DMS79 treated with DMSO at 0.1 percent for 48 hours (cell line): ENCODE results near the gene PTPN1.
A peak's percentile ranks its signal among the peaks of the same experiment; 100 is the strongest.
"Not testable (repeated sequence)": the region's sequence is repeated elsewhere in the genome, so short reads cannot be mapped to it uniquely, and the experiment has no call there.

Source experiments
- DNase-seq: peaks from one replicate; lab custom pipeline; 2025; lab: John Stamatoyannopoulos, UW

Gene PTPN1

DNA sequence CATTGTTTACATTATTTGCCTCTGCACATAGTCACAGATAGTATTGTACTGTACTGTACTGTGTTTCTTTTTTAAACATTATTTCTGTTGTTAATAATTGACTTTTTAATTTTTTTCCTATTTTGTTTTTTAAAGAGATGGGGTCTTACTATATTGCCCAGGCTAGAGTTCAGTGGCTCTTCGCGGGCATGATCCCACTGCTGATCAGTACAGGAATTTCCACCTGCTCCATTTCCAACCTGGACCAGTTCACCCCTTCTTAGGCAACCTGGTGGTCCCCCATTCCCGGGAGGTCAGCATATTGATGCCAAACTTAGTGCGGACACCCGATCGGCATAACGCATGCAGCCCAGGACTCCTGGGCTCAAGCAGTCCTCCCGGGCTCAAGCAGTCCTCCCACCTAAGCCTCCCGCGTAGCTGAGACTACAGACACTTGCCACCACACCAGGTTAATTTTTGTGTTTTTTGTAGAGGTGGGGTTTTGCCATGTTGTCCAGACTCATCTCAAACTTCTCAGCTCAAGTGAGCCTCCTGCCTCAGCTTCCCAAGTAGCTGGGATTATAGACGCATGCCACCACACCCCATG lies 47.5 kb downstream of the PTPN1 start:
- no peak for DNase-seq

DNA sequence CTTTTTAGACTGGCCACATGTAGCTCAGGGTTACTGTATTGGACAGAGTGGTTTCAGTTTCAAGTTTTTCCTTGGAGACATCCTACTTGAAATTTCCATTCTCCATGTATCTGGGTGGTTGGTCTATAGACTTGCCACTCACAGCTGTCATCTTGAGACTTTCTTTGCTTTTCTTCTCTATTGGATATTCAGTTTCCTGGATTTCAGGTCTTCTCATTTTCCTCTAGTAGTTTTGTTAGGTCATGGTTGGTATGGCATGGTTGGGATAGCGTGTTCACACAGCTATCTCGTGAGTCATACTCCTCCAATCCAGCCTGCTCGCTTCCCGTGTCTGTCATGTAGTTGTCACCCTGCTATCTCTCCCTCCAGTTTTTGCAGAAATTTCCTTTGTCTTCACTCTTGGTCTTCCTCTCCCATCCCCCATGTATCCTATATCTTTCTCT lies 48.3 kb downstream of the PTPN1 start:
- DNase-seq = no peak

DNA sequence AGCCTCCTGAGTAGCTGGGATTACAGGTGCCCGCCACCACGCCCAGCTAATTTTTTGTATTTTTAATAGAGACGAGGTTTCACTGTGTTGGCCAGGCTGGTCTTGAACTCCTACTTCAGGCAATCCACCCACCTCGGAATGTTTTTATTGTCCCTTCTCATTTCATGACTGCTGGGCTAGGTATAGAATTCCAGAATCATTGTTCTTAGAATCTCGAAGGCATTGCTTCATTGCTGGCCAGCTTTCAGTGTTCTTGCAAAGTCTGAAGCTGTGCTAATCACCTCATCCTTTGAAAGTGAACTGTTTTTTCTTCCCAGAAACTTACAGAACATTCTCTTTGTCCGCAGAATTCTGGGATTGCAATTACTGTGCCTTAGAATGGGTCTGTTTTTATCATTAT lies 49.0 kb downstream of the PTPN1 start:
- no peak for DNase-seq

DNA sequence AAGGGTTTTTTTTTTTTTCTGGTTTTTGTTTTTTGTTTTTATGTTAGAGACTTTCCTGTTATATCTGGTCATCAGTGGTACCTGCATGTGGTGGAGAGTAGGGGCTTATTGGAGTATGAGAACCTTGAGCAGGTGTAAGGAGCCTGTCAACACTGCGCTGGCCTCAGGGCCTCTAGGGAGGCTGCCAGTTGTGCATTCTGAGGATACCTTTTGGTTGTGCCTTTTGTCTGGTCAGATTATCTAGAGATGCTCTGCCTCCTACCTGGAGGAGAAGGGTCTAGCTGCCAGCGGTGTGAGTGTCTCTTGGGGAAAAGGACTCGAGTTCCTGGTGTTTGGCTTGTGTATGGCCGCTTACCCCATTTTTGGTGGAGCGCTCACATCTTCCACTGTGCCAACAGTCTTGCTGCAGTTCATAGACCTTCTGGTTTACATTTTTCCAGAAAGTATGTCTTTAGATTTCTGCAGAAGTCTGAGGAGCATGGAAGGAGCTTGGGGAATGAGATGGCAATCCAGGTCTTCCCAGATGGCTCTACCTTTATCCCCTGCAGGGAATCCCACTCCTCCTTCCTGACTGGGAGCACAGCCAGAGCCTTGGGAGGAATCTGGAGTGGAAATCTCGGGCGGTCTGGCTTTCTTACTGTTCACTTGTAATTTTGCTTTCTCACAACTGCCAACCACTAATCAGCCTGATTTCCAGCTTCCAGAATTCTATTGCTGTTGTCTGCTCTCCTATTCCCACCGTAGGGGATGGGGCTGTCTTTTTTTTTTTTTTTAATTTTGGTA lies 49.9 kb downstream of the PTPN1 start:
- DNase-seq = no peak

DNA sequence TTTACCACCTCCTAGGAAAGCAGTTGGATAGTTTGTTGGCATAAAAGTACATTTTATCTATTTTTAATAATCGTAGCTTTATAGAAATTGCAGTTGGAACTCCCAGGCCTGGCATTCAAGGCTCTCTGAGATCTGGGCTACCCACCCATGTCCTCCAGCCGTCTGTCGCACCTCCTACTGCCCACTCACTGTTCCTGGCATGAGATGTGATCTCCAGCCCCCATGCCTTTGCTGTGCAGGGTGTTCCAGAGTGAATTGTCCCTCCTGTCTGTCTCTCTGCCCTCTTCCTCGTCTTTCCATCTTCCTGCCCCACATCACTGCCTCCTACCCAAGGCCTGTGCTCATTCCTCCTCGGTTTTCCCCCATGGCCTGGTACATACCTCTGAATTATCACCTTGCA lies 50.7 kb downstream of the PTPN1 start:
- DNase-seq = no peak

DNA sequence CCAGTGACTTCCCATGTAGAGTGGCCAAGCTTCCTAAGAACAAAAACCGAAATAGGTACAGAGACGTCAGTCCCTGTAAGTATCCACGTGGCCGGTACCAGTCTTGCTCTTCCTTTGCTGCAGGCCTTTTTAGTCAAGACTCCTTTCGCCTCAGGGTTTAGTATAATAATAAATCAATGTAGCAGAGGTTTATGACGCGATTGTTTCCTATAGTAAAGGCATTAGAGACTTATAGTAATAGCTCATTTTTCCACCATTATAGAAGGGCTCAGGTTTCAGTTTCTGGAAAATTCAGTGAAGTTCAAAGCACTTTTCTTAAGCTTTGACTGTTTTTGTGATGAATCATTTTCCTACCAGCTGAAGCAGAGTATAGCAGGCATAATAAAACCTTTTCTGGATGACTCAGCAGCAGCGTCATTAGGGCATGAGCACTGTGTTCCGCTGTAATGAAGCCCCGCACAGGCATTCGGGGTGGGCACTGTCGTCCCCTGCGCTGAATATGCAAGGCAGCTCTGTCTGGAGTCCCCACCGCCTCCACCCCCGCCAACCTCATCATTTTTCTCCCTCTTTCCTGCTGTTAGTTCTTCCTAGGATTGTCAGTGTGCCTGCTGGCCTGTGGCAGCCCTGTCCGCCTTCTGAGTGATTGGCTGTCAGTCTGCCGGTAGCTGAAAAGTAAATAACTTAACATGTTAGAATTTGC lies 51.3 kb downstream of the PTPN1 start:
- no peak for DNase-seq

DNA sequence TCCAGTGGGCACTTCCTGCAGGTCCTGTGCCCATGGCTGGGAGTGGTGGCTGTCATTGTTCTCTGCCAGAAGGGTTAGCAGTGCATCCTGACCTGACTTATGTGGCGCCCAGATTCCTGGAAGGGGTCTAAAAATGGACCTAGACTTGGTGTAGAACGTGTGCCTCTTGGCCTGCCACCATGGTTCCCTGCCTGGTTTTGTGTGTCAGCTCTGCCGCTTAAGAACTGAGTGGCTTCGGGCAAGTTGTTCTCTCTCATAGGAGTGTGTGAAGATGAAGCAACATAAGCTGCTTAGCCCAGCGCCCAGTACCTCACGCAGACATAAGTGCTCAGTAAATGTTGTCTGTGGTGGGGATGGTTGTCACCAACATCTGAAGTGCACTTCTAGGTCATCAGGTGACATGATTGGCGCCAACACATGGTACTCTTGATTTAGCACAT lies 52.1 kb downstream of the PTPN1 start:
- DNase-seq = peak; percentile 92

DNA sequence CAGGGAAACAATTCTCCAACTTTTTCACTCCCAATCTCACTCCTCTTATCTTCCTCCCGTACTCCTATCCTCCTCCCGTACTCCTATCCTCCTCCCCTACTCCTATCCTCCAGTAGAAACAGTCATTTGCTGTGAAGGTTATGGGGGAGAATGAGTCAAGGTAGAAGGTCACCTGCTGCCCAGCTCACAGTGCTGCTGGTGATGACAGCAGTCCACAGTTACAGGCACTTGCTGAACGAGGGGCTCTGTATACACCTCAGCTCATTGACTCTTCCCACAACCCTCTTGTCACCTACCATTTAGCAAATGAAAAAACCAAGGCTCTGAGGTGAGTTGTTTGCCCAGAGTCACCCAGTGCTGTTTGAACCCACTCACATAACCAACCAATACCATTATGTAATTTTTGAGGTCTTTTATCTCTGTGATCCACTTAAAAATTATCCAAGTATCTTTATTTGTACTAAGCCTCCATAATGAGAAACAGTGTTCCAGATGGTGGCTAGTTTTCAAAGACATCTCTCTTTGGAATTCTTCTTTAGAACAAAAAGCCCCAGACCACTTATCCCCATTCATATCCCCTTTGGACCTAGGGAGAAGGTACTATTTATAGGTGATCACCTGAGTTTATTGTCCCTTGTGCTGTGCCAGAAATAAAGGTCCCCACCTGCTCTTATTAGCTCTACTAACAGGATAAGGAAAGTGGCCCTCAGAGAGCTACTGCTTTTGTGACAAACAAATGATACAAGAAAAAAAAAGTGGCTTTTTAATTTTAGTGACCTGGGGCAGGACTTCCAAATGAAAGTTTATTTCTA lies 53.2 kb downstream of the PTPN1 start:
- DNase-seq = peak; percentile 77

DNA sequence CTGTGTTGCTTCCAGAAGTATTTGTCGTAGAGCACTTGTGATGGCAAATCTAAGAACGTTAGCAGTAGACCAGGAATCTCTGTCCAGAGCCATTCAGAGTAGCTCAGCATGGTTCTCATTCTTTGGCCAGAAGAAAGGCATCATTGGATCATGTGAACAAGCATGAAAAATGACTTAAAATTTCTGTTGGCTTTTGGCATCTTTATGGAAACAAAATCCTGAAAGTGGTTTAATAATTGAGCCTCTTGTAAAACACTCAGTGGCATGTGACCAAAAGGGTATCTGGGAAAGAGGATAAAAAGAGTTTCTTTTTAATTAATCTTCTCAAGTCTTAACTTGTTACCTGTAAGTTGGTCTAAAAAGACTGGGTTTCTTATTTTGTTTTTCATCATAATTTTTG lies 55.2 kb downstream of the PTPN1 start:
- peak; percentile 81 for DNase-seq

DNA sequence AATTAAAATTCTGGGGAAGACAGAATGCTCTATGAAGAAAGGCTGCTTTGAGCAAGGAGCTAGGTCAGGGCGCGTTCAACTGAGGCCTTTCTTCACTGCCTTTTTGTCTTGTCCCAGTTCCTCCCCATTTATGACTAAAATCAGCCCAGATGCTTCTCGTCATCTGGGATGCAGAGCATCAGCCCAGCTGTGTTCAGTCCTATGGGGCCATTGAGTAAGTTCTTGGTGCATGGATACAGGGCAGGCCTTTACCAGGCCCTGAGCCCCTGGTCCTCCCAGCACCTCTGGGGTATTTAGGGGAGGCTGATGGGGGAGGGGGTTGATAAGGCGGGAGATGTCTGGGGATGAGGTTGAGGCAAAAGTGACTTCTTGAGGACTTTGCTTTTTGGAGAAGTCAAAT lies 55.7 kb downstream of the PTPN1 start:
- DNase-seq = no peak

DNA sequence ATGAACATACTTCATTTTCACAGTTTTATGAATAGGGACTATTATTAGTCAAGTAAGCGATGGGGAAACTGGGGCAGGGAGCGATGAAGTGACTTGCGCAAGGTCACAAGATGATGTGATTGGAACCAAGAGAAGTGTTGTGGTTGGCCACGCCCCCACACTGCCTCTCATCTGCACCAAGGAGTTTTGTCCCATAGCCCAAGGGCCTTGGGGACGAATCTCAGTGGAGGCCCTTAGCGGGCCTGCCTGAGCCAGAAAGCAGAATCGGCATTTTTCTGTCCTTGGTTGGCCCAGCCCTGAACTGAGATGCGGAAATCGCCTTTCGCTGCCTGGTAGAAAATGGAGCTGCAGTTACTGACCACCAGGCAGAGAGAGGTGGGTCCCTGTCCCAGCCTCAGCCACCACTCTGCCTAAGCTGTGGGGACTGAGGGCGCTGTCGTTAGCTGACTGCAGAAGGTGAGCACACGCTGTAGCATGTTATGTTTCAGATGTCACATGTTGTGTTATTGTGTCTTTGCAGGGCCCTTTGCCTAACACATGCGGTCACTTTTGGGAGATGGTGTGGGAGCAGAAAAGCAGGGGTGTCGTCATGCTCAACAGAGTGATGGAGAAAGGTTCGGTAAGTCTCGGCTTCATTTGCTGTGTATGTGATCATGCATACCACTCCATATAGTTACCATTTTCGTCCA lies 57.8 kb downstream of the PTPN1 start:
- DNase-seq = no peak

DNA sequence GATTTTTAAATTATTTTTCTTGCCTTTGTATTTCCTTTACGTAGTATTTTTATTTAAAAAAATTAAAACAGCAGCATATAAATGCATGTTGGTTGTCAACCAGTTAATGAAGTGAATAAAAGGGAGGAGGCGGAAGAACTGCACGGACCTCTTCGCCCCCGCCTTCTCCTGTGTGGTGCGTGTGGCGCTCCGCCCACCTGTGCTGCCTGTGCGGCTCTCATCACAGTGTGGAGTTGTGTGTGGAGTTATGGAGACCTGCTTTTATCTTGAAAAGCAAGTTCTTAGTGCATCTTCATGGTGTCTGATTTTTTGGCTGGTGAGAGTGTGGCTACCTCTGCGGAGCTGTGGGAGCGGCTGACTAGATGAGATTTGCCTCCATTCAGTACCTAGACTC lies 58.4 kb downstream of the PTPN1 start:
- DNase-seq = no peak

DNA sequence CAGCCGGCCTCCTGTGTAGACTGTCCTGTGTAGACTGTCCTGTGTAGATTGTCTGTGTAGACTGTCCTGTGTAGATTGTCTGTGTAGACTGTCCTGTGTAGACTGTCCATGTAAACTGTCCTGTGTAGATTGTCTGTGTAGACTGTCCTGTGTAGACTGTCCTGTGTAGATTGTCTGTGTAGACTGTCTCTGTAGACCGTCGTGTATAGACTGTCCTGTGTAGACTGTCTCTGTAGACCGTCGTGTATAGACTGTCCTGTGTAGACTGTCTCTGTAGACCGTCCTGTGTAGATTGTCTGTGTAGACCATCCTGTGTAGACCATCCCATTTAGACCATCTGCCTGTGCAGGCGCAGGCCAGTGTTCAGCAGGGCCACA lies 59.3 kb downstream of the PTPN1 start:
- DNase-seq = not testable (repeated sequence)

DNA sequence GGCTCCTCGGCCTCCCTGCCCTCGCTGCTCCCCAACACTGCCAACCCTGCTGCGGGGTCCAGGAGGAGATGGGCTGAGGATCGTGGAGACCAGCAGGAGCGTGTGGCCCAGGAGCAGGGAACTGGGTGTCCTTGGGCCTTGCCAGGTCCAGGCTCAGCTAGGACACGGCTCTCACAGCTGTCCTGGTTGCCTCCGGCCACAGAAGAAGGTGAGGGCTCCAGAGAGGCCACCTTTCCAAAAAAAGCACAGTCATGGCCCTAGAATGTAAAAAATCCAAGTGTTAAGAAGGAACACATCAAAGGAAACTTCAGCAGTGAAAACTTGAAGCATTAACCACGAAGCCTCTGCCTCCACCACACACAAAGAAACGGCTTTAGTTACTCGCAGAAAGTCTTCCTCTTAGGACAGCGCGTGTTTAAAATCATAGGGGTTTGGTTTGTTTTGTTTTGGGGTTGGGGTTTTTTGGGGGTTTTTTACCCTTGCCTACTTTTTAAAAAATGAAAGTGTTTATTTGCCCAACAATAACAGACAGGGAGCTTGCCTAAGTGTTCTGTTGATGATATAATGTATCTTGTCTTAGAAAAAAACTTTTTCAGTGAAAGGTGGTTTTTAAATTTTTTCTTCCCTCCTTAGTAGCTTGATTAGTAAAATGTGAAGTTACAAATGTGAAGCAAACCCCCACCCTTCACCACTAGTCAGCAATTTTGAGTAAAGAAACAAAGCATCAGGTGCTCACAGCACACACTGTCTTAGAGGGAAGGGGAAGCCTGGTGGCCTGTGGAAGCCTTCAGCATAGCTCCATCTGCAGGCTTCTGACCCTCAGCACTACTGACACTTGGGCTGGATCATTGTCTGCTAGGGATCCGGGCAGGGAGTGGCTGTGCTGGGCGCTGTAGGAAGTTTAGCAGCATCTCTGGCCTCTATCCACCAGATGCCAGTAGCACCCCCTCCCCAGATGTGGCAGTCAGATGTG lies 60.0 kb downstream of the PTPN1 start:
- no peak for DNase-seq

DNA sequence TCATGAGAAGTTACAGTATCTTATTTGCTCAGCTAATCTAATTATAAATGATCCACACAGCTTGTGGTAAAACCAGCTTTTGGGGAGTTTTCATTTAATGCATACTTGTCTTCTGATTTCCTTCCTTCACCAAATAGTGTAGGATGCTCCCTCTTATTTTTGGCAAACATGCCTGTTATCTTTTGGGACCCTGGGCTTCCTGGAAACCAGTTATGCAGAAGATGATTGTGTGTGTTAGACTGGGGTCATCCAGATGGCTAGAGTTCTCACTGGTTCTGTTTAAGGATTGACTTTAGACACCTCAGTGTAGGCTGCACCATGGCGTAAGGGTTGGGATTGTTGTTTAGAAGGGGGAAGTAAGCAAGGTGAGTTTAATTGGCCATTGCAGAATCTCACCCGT lies 61.3 kb downstream of the PTPN1 start:
- no peak for DNase-seq

DNA sequence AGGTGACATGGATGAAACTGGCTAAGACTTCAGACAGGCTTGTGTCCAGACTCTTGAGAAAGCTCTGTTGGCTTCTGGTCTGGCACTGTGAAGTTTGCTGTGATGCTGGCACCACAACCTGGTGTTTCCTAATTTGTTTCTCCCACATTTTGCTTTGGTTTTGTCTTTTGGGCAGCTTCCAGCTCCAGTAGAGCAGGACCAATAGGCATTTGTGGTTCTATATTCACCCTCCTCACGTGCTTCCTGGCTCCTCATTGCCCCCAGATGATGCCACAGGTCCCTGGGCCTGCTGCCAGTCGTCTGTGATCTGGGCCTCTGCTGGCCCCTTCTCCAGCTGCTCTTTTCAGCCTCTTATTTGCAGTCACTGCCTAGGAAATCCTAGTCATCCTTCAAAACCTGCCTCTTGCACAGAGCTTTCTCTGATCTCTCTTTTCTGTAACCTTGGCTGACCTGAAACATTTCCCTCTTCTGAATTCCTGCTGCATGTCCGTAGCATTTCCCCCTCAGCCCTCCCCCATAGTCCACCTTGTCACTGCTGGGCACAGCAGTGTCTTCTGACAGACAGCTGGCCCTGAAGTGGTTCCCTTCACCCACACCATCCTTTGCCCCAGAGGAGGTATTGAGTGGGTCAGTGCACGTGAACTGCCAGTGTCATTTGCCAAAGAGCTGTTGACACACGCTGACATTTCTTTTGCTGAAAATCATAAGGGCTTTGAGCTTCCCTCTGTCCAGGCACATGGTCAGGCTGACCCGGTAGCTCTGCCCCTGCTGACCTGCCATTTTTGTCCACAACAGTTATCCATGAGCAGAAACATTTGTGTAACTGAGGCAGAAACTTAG lies 63.0 kb downstream of the PTPN1 start:
- peak; percentile 90 for DNase-seq

DNA sequence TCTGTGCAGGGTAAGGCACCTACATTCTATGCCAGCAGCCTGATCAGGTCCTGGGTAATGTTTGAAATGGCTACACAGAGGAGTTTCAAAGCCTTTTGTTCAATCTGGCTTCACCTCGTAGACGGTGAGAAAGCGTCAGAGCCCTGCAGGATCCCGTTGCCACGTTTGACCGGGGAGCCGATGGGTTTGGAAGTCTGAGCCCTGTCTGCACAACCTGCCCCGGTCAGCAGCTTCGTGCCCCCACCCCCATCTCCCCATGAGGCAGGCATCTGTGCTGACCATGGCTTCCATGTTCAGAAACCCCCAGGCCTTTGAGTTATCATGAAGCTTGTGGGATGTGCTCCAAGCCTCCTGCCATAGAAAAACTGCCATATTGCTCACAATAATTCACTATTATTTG lies 63.9 kb downstream of the PTPN1 start:
- DNase-seq = no peak

DNA sequence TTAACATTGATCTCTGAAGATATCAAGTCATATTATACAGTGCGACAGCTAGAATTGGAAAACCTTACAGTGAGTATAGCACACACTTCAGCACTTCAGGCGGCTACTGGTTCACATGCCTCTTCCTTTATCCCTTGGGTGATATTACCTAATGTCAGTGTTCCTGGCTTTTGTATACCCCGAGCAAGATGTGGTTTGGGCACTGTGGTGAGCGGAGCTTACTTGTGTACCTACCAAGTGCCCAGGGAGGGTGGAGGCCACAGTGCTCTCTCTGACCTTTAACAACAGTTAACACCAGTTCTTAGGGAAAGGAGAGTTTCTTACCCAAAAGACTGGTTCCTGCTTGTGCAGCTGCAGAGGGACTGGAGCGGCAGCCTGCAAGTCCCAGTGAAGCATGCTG lies 64.4 kb downstream of the PTPN1 start:
- no peak for DNase-seq

DNA sequence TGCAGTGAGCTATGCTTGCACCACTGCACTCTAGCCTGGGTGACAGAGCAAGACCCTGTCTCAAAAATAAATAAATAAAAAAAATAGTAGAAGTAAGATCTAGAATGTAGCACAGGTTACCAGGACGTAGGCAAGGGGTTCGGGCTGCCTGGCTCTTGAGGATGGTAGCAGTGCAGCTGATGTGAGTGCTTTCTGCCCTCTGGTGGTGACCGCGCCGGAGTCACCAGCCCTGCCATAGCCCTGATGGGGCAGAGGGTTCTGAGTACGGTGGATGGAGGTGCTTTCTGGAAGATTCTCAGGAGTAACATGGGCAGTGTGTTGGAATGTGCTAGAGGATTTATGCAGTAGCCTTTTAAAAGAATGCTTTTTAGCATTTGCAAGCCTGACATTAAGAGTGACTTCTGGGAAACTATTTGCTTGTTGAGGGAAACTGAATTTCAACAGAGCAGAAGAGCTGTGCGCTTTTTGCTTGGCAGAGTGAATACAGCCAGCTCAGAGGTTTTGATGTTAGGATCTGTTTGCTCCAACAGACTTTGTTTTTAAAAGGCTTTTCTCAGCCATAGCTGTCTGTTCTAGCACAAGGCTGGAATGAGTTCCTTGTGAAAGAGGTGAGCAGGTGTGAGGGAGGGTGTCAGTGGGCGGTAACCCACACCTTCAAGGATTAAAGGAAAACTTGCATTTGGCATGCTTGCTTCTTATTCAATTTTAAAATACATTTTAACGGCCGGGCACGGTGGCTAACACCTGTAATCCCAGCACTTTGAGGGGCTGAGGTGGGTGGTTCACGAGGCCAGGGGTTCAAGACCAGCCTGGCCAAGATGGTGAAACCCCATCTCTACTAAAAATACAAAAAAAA lies 65.9 kb downstream of the PTPN1 start:
- peak; percentile 59 for DNase-seq
